Measurements from ENCODE around the gene DUSP7.

Gene DUSP7

GRCh38 chr3:52067046-52067445 lies 10.7 kb upstream of the DUSP7 start:
- no peak for FAIRE-seq

GRCh38 chr3:52065264-52065756 lies 8.9 kb upstream of the DUSP7 start:
- FAIRE-seq: no peak

GRCh38 chr3:52064561-52064960 lies 8.2 kb upstream of the DUSP7 start:
- no peak for FAIRE-seq

- no peak for FAIRE-seq
These were observed 6.8 kb upstream of the DUSP7 start for GRCh38 chr3:52063026-52063723.

GRCh38 chr3:52062505-52062904 lies 6.1 kb upstream of the DUSP7 start:
- FAIRE-seq: no peak

GRCh38 chr3:52061121-52061910 lies 4.9 kb upstream of the DUSP7 start:
- FAIRE-seq: no peak

- no peak for FAIRE-seq
These were observed 3.4 kb upstream of the DUSP7 start for GRCh38 chr3:52059781-52060180.

GRCh38 chr3:52057812-52058495 lies 1.6 kb upstream of the DUSP7 start:
- no peak for FAIRE-seq

- peak; percentile 92 for FAIRE-seq
These were observed 819 bp upstream of the DUSP7 start for GRCh38 chr3:52056968-52057811.

- FAIRE-seq: no peak
These were observed 627 bp downstream of the DUSP7 start for GRCh38 chr3:52055537-52056351.

GRCh38 chr3:52054661-52055511 lies 1.5 kb downstream of the DUSP7 start:
- no peak for FAIRE-seq

GRCh38 chr3:52053307-52054304 lies 2.8 kb downstream of the DUSP7 start:
- FAIRE-seq: no peak

- no peak for FAIRE-seq
These were observed 3.5 kb downstream of the DUSP7 start for GRCh38 chr3:52052831-52053306.

GRCh38 chr3:52051444-52051843 lies 4.9 kb downstream of the DUSP7 start:
- no peak for FAIRE-seq

- FAIRE-seq: no peak
These were observed 5.8 kb downstream of the DUSP7 start for GRCh38 chr3:52050571-52050970.

- FAIRE-seq: no peak
These were observed 6.9 kb downstream of the DUSP7 start for GRCh38 chr3:52049503-52049902.

- no peak for FAIRE-seq
These were observed 8.9 kb downstream of the DUSP7 start for GRCh38 chr3:52047295-52047960.

- FAIRE-seq: no peak
These were observed 9.5 kb downstream of the DUSP7 start for GRCh38 chr3:52046902-52047239.

All from colon (tissue), 2 donors.